Heart left ventricle (tissue), 13 donors: ENCODE measurements around the gene ITGA7.

Experiments used
- POLR2A ChIP-seq, 2 donors: fragments of 450-650 bp; IDR thresholded peaks; one replicate each; pipeline ENCODE4 v1.6.1; 2017; ENCODE audit warnings: antibody characterized with exemption in 2 of 2, mild to moderate bottlenecking in 2 of 2, moderate library complexity in 2 of 2
- TF ChIP-seq, protein P1 (sequence below), 12 donors: fragments of 200-600 bp; sonication (generic) in 4 of 12; IDR thresholded peaks; one replicate each; pipeline versions ENCODE4 v1.5.0 to v1.8.0; 2018 to 2022; ENCODE audit warnings: antibody characterized with exemption in 12 of 12, mild to moderate bottlenecking in 5 of 12
- donor health status: ischemic (EF 13 %, LVEDD 7.1; RV severe dilation, severe dysfunction).
- donor health status: DM: no; HTN: yes; CAD: no.
- donor health status: DM: no; HTN: no; CAD: no.
- donor health status: ischemic (EF 25% LVEDD 6.9; RV normal size, moderate dysfunction).
- donor health status: ischemic (EF 25% LVEDD 5.7; RV mildly dilated, moderate dysfunction).
- donor health status: ischemic (EF 35%, LVEDD 5.7; RV mildly dilated, moderate dysfunction).
- donor health status: nonischemic (EF 11% LVEDD 7.7; RV severe dilation, severe dysfunction).
- donor health status: DM: yes; HTN: yes; CAD: no.
- donor health status: PGD.
- donor health status: ischemic (EF 29% LVEDD 5.4; RV normal size, mild dysfunction).
- donor health status: nonischemic (EF 23%, LVEDD 6.1; RV moderate dilation, normal function).

DNA sequence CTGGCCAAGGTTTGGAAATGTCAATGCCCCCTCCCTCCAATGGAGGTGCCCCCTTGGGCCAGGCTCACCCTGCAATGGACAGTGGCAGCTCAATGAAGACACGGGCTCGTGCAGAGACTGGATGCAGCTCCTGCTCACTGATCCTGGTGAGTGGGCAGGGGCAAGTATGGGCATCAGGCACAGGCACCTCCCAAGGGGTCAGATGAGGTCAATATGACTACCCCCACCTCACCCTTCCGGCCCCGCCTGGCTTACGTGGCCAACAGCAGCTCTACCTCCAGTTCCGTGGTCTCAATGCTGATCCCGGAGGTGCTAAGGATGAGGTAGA is 13.6 kb downstream of the ITGA7 start:
- TF ChIP-seq, protein P1, sequence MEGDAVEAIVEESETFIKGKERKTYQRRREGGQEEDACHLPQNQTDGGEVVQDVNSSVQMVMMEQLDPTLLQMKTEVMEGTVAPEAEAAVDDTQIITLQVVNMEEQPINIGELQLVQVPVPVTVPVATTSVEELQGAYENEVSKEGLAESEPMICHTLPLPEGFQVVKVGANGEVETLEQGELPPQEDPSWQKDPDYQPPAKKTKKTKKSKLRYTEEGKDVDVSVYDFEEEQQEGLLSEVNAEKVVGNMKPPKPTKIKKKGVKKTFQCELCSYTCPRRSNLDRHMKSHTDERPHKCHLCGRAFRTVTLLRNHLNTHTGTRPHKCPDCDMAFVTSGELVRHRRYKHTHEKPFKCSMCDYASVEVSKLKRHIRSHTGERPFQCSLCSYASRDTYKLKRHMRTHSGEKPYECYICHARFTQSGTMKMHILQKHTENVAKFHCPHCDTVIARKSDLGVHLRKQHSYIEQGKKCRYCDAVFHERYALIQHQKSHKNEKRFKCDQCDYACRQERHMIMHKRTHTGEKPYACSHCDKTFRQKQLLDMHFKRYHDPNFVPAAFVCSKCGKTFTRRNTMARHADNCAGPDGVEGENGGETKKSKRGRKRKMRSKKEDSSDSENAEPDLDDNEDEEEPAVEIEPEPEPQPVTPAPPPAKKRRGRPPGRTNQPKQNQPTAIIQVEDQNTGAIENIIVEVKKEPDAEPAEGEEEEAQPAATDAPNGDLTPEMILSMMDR (IDR thresholded peaks at IDR 0.05), result no peak
- TF ChIP-seq POLR2A (IDR thresholded peaks at IDR 0.05), result no peak
